HG03045 (cell line): ENCODE measurements around the gene LRFN4.
A peak's percentile ranks its signal among the peaks of the same experiment; 100 is the strongest.
"Not testable (repeated sequence)": the region's sequence is repeated elsewhere in the genome, so short reads cannot be mapped to it uniquely, and the experiment has no call there.

Source experiments
- ATAC-seq: cut with Tn5 transposase; IDR thresholded peaks from one replicate; pipeline ENCODE4 v1.9.1; 2021; ENCODE audit warnings: mild to moderate bottlenecking, moderate library complexity; ENCODE audit not compliant: unreplicated experiment

The LRFN4 gene

DNA sequence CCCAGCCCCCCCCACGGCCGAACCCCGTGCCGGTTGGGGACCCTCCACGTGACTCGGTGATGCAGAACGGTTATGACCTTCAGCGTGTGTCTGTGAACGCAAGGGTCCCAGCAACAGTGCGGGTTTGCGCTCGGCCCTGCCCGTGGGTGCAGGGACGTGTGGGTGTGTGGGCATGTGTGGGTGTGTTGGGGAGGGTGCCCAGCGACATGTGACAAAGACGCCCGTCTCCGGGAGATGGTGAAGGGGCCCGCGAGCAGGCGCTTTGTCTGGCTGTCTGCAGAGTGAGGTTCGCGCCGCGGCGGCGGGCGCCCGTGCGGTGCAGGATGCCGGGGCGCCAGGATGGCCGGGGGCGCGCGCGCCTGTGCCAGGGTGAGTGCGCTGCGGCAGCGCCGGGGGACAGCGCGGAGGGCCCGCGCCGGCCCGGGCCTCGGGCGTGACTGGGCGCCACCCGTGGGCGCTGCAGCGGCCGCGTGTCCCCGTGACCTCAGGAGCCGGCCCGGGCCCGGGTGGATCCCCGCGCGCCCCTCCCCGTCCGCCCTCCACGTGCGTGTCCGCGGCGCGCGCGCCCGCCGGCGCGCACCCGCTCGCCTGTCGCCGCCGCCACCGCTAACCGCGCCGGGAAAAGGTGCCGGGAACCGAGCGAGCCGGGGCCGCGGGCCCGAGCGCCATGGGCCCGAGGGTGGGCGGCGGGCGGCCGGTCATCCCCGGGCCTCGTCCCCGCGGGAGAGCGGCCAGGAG lies at the start of gene LRFN4:
LRFN4 (plus strand) TSS at position 569 of the 738 bp plus-strand sequence. CDS start 681 bp downstream, outside the sequence.
- peak; percentile 37 for ATAC-seq

GRCh38 chr11:66809592-66809991 lies 47.3 kb upstream of the LRFN4 start:
- no peak for ATAC-seq

GRCh38 chr11:66810576-66811185 lies 46.2 kb upstream of the LRFN4 start:
- ATAC-seq: no peak

- ATAC-seq: no peak
Observed at GRCh38 chr11:66814678-66815077, 42.2 kb upstream of the LRFN4 start.

DNA sequence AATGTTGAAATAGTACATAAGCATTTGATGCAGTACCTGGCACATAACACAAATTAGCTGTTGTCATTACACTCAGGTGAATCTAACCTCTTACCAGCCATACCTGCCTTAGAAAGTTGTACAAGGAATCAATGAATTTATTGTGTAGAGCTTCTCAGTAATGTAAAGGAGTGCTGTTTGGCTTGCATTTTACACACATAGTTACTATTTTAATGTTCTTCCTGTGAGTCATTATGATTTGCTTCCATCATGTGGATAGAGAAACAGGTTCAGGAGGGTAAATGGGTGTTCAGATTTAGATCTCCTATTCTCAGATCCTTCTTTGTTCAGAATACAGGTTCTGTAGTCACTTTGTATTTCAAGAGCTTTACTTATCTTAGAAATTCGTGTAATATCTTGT lies 41.2 kb upstream of the LRFN4 start:
- no peak for ATAC-seq

GRCh38 chr11:66818231-66818955 lies 38.5 kb upstream of the LRFN4 start:
- no peak for ATAC-seq

GRCh38 chr11:66820381-66820780 lies 36.5 kb upstream of the LRFN4 start:
- ATAC-seq: no peak

- no peak for ATAC-seq
Observed at GRCh38 chr11:66820901-66821300, 36.0 kb upstream of the LRFN4 start.

DNA sequence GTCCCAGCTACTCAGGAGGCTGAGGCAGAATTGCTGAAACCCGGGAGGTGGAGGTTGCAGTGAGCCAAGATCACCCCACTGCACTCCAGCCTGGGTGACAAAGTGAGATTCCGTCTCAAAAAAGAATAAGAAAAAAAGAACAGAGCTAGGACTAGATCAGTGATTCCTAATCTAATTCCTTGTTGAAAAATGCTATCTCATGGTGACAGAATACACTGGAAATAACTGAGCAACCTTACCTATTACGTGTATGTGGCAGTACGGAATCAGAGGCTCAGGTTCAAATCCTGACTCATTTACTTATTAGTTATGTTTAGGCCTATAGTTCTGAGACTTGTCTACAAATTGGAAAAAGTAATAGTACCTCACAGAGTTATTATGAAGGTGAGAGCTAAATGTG lies 33.2 kb upstream of the LRFN4 start:
- ATAC-seq: no peak

GRCh38 chr11:66824573-66824972 lies 32.3 kb upstream of the LRFN4 start:
- ATAC-seq: not testable (repeated sequence)

DNA sequence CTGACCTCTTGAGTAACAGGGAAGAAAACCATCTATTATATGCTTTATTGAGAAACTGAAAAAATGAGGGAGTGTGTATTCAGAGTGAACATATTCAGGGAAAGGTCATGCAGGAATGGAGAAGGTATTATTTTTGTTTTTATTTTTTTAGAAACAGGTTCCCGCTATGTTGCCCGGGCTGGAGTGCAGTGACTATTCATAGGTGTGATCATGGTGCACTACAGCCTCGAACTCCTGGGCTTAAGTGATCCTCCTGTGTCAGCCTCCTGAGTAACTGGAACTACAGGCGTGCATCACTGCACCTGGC lies 22.4 kb upstream of the LRFN4 start:
- no peak for ATAC-seq

GRCh38 chr11:66834943-66835342 lies 21.9 kb upstream of the LRFN4 start:
- ATAC-seq: no peak

- ATAC-seq: no peak
Observed at GRCh38 chr11:66835768-66836405, 21.0 kb upstream of the LRFN4 start.

DNA sequence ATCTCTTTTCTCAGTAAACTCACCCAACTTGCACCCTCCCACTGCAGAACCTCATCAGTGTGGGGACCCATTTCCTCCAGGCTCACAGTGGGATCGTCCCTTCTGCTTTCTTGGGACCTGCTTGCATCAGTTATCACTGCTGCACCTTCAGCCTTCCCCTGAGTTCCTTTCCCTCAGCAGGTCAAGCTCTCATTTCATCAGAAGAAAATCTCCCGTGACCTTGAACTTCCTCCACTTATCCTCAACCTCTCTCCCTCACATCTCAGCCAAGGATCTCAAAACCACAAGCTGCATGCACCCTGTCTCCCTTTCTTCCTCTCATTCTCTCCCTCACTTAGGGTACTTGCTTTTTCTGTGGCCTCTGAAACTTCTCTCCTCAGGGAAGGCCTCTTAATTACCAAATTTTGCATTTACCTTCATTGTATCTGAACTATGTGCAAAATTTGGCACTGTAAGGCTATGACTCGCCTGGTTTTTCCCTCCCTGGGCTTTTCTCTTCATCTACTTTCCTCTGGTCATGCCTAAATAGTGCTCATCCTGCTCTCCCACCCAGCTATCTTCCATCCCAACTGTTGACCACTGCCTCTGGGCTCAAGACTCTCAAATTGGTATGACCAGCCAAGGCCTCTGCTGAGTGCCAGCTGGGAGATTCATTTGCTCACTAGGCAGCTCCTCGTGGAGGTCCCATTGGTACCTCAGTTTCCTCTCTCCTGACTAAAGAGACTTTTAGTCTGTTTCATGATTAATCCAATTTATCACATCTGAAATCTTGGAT lies 16.4 kb upstream of the LRFN4 start:
- no peak for ATAC-seq

GRCh38 chr11:66841861-66842260 lies 15.0 kb upstream of the LRFN4 start:
- ATAC-seq: no peak

- ATAC-seq: no peak
Observed at GRCh38 chr11:66842501-66842895, 14.4 kb upstream of the LRFN4 start.

DNA sequence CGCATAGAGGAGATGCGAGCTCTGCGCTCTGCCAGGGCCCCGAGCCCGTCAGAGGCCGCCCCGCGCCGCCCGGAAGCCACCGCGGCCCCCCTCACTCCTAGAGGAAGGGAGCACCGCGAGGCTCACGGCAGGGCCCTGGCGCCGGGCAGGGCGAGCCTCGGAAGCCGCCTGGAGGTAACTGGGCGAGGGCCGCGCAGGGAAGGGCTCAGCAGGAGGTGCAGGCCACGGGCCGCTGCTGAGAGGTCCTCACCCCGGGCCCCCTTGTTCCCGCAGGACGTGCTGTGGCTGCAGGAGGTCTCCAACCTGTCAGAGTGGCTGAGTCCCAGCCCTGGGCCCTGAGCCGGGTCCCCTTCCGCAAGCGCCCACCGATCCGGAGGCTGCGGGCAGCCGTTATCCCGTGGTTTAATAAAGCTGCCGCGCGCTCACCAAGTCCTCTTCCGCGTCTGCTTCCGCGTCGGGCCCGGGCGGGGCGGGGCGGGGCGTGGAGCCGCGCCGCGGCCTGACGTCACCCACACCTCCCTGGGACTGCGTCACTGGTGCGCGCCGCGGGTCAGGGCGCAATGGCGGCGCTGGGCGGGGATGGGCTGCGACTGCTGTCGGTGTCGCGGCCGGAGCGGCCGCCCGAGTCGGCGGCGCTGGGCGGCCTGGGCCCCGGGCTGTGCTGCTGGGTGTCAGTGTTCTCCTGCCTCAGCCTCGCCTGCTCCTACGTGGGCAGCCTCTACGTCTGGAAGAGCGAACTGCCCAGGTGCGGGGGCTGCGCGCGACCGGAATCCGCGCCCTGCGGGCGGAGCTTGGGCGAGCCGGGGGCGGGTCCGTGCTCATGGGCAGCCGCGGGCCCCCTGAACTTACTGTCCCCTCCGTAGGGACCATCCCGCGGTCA lies 13.7 kb upstream of the LRFN4 start, which contains the start of gene RCE1:
RCE1 (plus strand) TSS at position 546 of the 880 bp plus-strand sequence; CDS start at position 561, 15 bp downstream.
- ATAC-seq: peak; percentile 82

DNA sequence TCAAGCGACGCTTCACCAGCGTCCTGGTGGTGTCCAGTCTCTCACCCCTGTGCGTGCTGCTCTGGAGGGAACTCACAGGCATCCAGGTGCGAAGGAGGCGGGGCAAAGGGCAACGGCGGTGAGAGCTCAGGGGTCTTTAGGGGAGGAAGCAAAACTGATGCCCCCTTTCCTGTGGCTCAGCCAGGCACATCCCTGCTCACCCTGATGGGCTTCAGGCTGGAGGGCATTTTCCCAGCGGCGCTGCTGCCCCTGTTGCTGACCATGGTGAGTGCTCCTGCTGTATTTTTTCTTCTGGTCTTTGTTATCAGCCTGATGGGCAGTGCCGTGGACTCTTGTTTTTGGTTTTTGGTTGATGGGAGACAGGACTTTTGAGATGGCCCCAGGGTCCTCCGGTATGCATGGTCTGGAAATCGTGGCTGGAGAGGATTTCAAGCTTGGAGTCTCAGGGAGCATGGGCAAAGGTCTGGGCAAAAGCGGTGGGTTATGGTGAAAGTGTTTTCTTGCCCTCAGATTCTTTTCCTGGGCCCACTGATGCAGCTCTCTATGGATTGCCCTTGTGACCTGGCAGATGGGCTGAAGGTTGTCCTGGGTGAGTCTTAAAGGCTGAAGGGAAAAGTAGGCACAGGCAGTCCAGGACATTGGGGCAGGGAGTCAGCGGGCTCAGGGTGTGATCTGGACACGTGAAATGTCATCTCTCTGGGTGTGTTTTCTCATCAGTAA lies 12.9 kb upstream of the LRFN4 start:
- no peak for ATAC-seq

DNA sequence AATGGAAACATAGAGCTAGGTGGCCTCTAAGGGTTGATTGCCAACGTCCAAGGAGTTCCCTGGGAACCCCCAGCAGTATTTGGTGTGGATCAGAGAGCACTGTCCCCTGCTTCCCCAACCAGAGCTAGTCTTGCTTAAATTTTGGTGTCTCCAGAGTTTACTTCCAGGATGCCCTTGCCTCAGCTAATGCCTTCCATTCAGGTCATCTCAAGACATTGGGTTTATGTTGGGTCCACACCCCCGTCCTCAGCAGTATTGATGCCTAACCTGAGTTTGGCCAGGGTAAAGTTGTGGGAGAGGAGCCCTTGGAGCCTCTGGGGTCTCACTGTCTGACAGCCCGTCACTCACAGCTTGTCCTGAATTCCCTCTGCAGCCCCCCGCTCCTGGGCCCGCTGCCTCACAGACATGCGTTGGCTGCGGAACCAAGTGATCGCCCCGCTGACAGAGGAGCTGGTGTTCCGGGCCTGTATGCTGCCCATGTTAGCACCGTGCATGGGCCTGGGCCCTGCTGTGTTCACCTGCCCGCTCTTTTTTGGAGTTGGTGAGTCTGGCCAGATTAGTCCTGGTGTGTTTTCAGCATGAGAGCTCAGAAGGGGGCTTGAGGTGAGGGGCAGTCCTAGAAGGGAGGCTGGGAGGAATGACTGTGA lies 12.2 kb upstream of the LRFN4 start:
- no peak for ATAC-seq
